CD4-positive, alpha-beta T cell (primary cell): ENCODE data around the gene PPM1H. TPM values are rescaled to one million over a fixed set of nuclear protein-coding genes. Genes with fewer than 3 reads are reported as not detected.

ENCODE experiments used
- ATAC-seq: fragments of 200-7000 bp; cut with Tn5 transposase; one replicate; pipeline ENCODE4 v1.10.0; 2022; ENCODE audit warnings: mild to moderate bottlenecking; ENCODE audit not compliant: poor library complexity
- CTCF ChIA-PET: fragments of 350-600 bp; sonication (Branson Sonifier 250); formaldehyde crosslinking; loops from one replicate; lab custom pipeline; 2021; ENCODE audit warnings: antibody characterized with exemption, inconsistent platforms; lab: Charles Lee
- POLR2A ChIA-PET: fragments of 350-600 bp; sonication (Branson Sonifier 250); formaldehyde crosslinking; loops from one replicate; lab custom pipeline; 2021; ENCODE audit warnings: antibody characterized with exemption, inconsistent platforms; lab: Charles Lee
- DNase-seq, 14 experiments: peaks; one replicate each; pipeline ENCODE4 v3.0.0-alpha.2; 2013 to 2020; ENCODE audit warnings: mixed read lengths in 2 of 14
- H3K27ac ChIP-seq, 2 donors: one replicate each; pipeline versions ENCODE4 v1.5.1 to v1.7.0; 2013; ENCODE audit warnings: low read length in 2 of 2, low read depth in 1 of 2, mild to moderate bottlenecking in 1 of 2
- H3K27me3 ChIP-seq, 2 experiments: 1 replicate in 1 of 2; 2 replicates in 1 of 2; pipeline versions ENCODE4 v1.6.1 to v1.7.0; 2013; ENCODE audit warnings: low read length in 2 of 2, control low read depth in 1 of 2, mild to moderate bottlenecking in 1 of 2, moderate library complexity in 1 of 2; ENCODE audit not compliant: insufficient read depth in 2 of 2, control insufficient read depth in 1 of 2
- H3K36me3 ChIP-seq: one replicate; pipeline ENCODE4 v1.6.1; 2013; ENCODE audit warnings: low read length, control low read depth; ENCODE audit not compliant: insufficient read depth
- H3K4me1 ChIP-seq: one replicate; pipeline ENCODE4 v1.6.1; 2013; ENCODE audit warnings: low read length, control low read depth; ENCODE audit not compliant: insufficient read depth
- H3K4me3 ChIP-seq: one replicate; pipeline ENCODE4 v1.5.1; 2013; ENCODE audit warnings: mild to moderate bottlenecking, low read length, moderate library complexity
- H3K9me3 ChIP-seq, 2 experiments: 1 replicate in 1 of 2; 2 replicates in 1 of 2; pipeline versions ENCODE4 v1.6.1 to v1.7.0; 2013; ENCODE audit warnings: low read length in 2 of 2, mild to moderate bottlenecking in 2 of 2, control low read depth in 1 of 2, moderate library complexity in 1 of 2; ENCODE audit not compliant: control insufficient read depth in 1 of 2, insufficient read depth in 1 of 2
- H3K27ac Mint-ChIP-seq: one replicate; pipeline ENCODE4 v1.8.0; 2020; ENCODE audit warnings: mixed read lengths
- H3K27me3 Mint-ChIP-seq: one replicate; pipeline ENCODE4 v1.8.0; 2021; ENCODE audit warnings: mixed read lengths
- H3K36me3 Mint-ChIP-seq: one replicate; pipeline ENCODE4 v1.8.0; 2021; ENCODE audit warnings: low read depth, mixed read lengths
- H3K4me1 Mint-ChIP-seq: one replicate; pipeline ENCODE4 v1.8.0; 2021; ENCODE audit warnings: low read depth, mixed read lengths
- H3K4me3 Mint-ChIP-seq: one replicate; pipeline ENCODE4 v1.8.0; 2020; ENCODE audit warnings: mild to moderate bottlenecking, mixed read lengths
- H3K9me3 Mint-ChIP-seq: one replicate; pipeline ENCODE4 v1.8.0; 2020; ENCODE audit warnings: mixed read lengths
- intact Hi-C, 2 experiments: fragments of 100-400 bp; cut with DNase I in 1 of 2; cut with micrococcal nuclease in 1 of 2; formaldehyde crosslinking; loops; one replicate each; pipeline versions ENCODE4 v1.15.1 to v1.9.0; 2023 to 2025; cut with DNase I, micrococcal nuclease
- total RNA-seq, 174 experiments: library from RNA in 2 of 174; stranded (reverse) in 2 of 174; gene quantifications; one replicate each; pipeline ENCODE4 v1.2.3 and lab custom pipeline; 2021 to 2026
- TF ChIP-seq, protein P1 (sequence below): fragments of 200-600 bp; IDR thresholded peaks from one replicate; pipeline ENCODE4 v1.8.0; 2022; ENCODE audit warnings: antibody characterized with exemption, mild to moderate bottlenecking

PPM1H gene
- total RNA-seq, 2 experiments from 2014 or later, result not detected

DNA sequence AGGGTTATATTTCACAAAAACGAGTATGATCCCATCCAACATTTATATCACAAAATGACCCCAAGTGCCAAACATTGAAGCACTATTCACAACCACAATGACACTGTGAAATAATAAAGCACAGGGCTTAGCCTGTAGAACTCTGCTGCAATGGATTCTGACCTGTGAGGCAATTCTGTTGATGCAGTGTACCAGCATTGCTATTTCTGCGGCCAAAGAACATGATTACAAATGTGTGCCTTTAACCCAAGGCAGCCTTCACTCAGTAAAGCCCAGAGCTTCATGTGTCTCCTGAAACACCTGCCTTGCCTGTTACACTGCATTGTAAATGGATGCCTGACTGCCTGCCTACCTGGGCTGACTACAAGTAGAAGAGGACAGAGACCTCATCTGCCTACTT is 158.0 kb downstream of the PPM1H start:
- no peaks in the 10 kb centered on the region for H3K27me3 Mint-ChIP-seq
- Histone ChIP-seq H3K9me3 (no peaks in the 10 kb centered on the region), H3K4me3 (no peak overlapping the region), H3K36me3 (no peaks in the 10 kb centered on the region), H3K4me1 (no peaks in the 10 kb centered on the region), H3K27me3 (no peaks in the 10 kb centered on the region), H3K27ac (no peak overlapping the region)
- intact Hi-C loops, result no loop called here
- no peak overlapping the region for H3K4me3 Mint-ChIP-seq
- ChIA-PET CTCF (no interaction called here), POLR2A (no interaction called here)
- H3K9me3 Mint-ChIP-seq, result no peaks in the 10 kb centered on the region
- no peak for DNase-seq
- no peak for ATAC-seq
- TF ChIP-seq, protein P1, sequence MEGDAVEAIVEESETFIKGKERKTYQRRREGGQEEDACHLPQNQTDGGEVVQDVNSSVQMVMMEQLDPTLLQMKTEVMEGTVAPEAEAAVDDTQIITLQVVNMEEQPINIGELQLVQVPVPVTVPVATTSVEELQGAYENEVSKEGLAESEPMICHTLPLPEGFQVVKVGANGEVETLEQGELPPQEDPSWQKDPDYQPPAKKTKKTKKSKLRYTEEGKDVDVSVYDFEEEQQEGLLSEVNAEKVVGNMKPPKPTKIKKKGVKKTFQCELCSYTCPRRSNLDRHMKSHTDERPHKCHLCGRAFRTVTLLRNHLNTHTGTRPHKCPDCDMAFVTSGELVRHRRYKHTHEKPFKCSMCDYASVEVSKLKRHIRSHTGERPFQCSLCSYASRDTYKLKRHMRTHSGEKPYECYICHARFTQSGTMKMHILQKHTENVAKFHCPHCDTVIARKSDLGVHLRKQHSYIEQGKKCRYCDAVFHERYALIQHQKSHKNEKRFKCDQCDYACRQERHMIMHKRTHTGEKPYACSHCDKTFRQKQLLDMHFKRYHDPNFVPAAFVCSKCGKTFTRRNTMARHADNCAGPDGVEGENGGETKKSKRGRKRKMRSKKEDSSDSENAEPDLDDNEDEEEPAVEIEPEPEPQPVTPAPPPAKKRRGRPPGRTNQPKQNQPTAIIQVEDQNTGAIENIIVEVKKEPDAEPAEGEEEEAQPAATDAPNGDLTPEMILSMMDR, result no peak
- no peak overlapping the region for H3K27ac Mint-ChIP-seq
- no peaks in the 10 kb centered on the region for H3K36me3 Mint-ChIP-seq
- no peaks in the 10 kb centered on the region for H3K4me1 Mint-ChIP-seq

DNA sequence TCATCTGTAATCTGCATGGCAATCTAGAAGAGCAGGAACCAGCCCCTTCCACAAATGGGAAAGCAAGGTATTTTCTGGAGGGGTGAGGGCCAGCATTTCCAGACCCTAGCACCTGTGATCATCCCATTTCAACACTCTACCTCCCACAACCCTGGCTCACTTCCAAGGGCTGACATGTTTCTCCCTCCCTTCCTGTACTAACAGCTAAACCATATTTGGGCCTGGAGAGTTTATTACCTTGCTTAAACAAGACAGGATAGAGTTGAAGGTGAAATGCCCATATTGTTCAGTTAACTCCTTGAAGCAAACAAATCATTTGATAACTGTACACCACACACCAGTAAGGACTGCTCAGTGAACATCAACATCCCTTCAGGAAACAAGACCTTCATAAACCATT is 158.4 kb downstream of the PPM1H start:
- H3K4me3 ChIP-seq, result no peak overlapping the region
- Mint-ChIP-seq H3K36me3 (no peaks in the 10 kb centered on the region), H3K9me3 (no peaks in the 10 kb centered on the region), H3K27me3 (no peaks in the 10 kb centered on the region), H3K27ac (no peak overlapping the region), H3K4me3 (no peak overlapping the region), H3K4me1 (no peaks in the 10 kb centered on the region)
- H3K27ac ChIP-seq, result no peak overlapping the region
- intact Hi-C loops, result no loop called here
- no peak for DNase-seq
- no peaks in the 10 kb centered on the region for H3K4me1 ChIP-seq
- POLR2A ChIA-PET, result no interaction called here
- no peaks in the 10 kb centered on the region for H3K36me3 ChIP-seq
- CTCF ChIA-PET, result no interaction called here
- TF ChIP-seq, protein P1, result no peak
- no peak for ATAC-seq
- H3K9me3 ChIP-seq, result no peaks in the 10 kb centered on the region
- no peaks in the 10 kb centered on the region for H3K27me3 ChIP-seq

DNA sequence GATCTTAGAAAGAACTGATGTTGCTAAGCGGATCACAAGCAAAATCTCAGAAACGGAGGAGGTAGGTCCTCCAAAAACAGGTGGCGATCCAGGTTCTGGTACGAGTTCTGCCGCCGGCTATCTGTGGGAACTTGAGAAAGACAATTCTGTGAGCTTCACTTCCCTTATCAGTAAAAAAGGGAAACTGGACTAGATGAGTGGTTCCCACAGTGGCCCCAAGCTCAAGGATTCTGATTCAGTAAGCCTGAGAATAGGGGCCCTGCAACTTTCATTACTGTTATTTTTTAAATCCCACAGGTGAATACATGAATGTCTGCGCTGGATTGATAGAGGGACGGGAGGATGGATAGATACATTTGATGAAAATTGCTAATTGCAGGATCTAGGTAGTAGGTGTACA is 160.2 kb downstream of the PPM1H start:
- CTCF ChIA-PET, result no interaction called here
- no peak for ATAC-seq
- Histone ChIP-seq H3K36me3 (no peaks in the 10 kb centered on the region), H3K4me3 (no peak overlapping the region), H3K27me3 (no peaks in the 10 kb centered on the region), H3K9me3 (no peaks in the 10 kb centered on the region), H3K27ac (no peak overlapping the region), H3K4me1 (no peaks in the 10 kb centered on the region)
- no peak overlapping the region for H3K4me3 Mint-ChIP-seq
- POLR2A ChIA-PET, result no interaction called here
- DNase-seq, result peak in 2 of 14 experiments; percentile 13 to 21
- no peak overlapping the region for H3K27ac Mint-ChIP-seq
- H3K27me3 Mint-ChIP-seq, result no peaks in the 10 kb centered on the region
- intact Hi-C loops, result no loop called here
- H3K36me3 Mint-ChIP-seq, result no peaks in the 10 kb centered on the region
- no peaks in the 10 kb centered on the region for H3K4me1 Mint-ChIP-seq
- TF ChIP-seq, protein P1, result no peak
- no peaks in the 10 kb centered on the region for H3K9me3 Mint-ChIP-seq
